Measurements from ENCODE around the gene MAP4K2. TPM values are rescaled to one million over a fixed set of nuclear protein-coding genes. Genes with fewer than 3 reads are reported as not detected.

Gene MAP4K2
- polyA plus RNA-seq, 1 of the 3 experiments (the other 2 are of a cell fraction): 20.0 TPM

- TF ChIP-seq CTCF (IDR thresholded peaks at IDR 0.05) (no peak), ELF1 (IDR thresholded peaks at IDR 0.05) (no peak), FOXJ3 (CRISPR knock-in tag; IDR thresholded peaks at IDR 0.05) (no peak)
Observed at GRCh38 chr11:64809781-64810241, 6.8 kb upstream of the MAP4K2 start (continued).

GRCh38 chr11:64805481-64805880, 2.5 kb upstream of the MAP4K2 start:
- Histone ChIP-seq H4K20me1 (ENCODE audit: insufficient read depth) (no peaks in the 10 kb centered on the region), H2AFZ (ENCODE audit: low read depth) (no peak overlapping the region), H3K4me2 (no peak overlapping the region), H3F3A (replicated peaks; ENCODE audit: insufficient read depth) (peaks cover 3% of the 10 kb centered on the region), H3K4me1 (ENCODE audit: control insufficient read depth in 1 of 2, insufficient read depth in 2 of 2, low read depth in 1 of 2, low read length in 1 of 2) (peaks cover 15 to 26% of the 10 kb centered on the region in 2 experiments; a peak in 3 of 4 replicates), H3K27me3 (ENCODE audit: insufficient read depth) (no peaks in the 10 kb centered on the region), H3K9me3 (no peaks in the 10 kb centered on the region), H3K4me3 (ENCODE audit: low read depth in 2 of 2, low read length in 1 of 2) (no peak overlapping the region), H3K9ac (no peak overlapping the region), H3K27ac (ENCODE audit: low read depth in 2 of 2, low read length in 1 of 2) (no peak overlapping the region), H3K9me2 (no peaks in the 10 kb centered on the region), H3K79me2 (ENCODE audit: insufficient read depth) (peaks cover 11% of the 10 kb centered on the region), H3K36me3 (replicated peaks in 1 of 2; ENCODE audit: control insufficient read depth in 1 of 2, insufficient read depth in 2 of 2, low read length in 1 of 2) (peaks cover 0 to 36% of the 10 kb centered on the region in 2 experiments)
- no peak for TF ChIP-seq RCOR1 (IDR thresholded peaks at IDR 0.05; ENCODE audit: low read length)
- TF ChIP-seq EZH2phosphoT487 (IDR thresholded peaks at IDR 0.05; ENCODE audit: borderline replicate concordance, low read depth): no peak
- TF ChIP-seq REST (IDR thresholded peaks at IDR 0.05; ENCODE audit: low read depth, low read length): no peak
- no peak for TF ChIP-seq TAF1 (IDR thresholded peaks at IDR 0.05; ENCODE audit: borderline replicate concordance, low read depth, low read length)
- no peak for TF ChIP-seq YY1 (IDR thresholded peaks at IDR 0.05; ENCODE audit: low read depth)
- no peak for TF ChIP-seq MAX (IDR thresholded peaks at IDR 0.05; ENCODE audit: low read depth)
- no peak for TF ChIP-seq CTCF (IDR thresholded peaks at IDR 0.05)
- TF ChIP-seq RFX5 (IDR thresholded peaks at IDR 0.05; ENCODE audit: low read length): no peak
- no peak for TF ChIP-seq ELF1 (IDR thresholded peaks at IDR 0.05)
- ChIA-PET CTCF (no interaction called here), POLR2A (no interaction called here)
- 91% methylated on average over 8 of the region's 9 CpGs for WGBS (ENCODE audit: low lambda C conversion rate)
- DNase-seq: no peak
